Activated T-cell treated with anti-CD3 and anti-CD28 coated beads for 24 hours (primary cell): ENCODE results near the gene ATG13.
"Not testable (repeated sequence)": the region's sequence is repeated elsewhere in the genome, so short reads cannot be mapped to it uniquely, and the experiment has no call there.

Source experiments
- DNase-seq: peaks from one replicate; pipeline ENCODE4 v3.0.0-alpha.2; 2020; ENCODE audit warnings: low read depth

ATG13 gene

DNA sequence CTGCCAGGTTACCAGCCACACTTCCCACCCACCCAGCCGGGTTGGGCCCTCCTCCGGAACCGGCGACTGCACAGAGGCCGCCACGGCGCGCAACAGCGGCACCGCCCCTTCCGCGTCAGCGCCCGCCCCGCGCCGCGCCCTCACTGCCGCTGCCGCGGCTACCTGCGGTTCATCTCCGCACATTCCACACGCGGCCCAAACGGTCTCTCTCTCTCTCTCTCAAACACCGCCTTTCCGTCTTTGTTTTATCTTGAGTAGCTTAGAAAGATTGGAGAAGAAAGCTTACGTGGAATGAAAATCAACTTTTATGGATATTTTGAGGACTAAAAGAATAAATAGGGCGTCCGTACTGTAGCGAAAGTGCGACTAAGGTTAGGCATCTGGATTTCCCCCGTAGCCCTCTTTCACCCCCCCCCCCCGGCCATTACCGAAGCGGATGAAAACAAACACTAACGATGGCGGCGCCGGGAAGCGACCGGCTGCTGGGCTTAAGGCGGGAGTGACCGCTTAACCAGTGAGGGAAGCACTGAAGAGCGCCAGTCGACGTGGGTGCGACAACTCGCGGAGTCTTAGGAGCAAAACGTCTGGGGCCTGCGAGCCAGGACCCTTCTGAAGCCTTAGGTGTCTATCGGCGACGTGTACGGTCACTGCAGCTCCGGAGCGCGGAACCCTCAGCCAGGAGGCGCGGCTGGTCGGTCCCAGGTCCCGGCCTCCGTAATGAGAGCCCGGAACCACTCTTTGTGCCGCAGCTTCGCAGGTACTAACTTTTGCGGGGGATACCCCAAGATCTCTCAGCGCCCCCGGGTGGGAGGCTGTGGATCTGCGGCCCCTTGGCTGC is at the start of gene ATG13, which contains the start of gene HARBI1:
ATG13 (plus strand) TSS at position 420 of the 838 bp plus-strand sequence. CDS start 26,739 bp downstream, outside the sequence.
HARBI1 (minus strand) TSS at position 94 of the 838 bp plus-strand sequence. CDS start 990 bp downstream, outside the sequence.
- DNase-seq = peak; percentile 88

DNA sequence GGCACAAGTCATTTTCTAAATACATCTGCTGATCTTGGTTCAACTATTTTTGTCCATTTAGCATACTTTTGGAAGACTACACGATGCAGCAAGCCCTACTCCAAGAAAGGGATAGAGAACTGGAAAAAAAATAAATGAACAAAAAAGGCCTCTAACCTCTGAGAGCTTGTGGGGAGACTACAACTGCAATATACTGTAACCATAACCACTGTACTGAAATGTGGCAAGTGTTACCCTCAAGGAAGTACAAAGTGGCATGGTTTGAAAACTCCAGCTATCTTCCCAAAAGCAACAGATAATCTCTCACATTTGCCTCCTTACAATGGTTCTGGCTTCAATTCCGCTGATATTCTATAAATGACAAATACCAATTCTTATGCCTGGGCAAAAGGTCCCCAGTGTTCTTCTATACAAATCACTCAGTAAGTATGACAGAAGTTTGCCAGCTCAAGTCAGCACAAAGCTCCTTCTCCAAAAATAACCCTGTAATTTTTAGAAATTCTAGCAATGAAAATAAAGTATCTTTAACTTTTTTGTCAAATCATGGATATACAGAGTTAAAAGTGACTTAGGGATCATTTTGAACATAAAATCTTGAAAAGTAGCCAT is 46.5 kb upstream of the ATG13 start:
- DNase-seq = no peak

DNA sequence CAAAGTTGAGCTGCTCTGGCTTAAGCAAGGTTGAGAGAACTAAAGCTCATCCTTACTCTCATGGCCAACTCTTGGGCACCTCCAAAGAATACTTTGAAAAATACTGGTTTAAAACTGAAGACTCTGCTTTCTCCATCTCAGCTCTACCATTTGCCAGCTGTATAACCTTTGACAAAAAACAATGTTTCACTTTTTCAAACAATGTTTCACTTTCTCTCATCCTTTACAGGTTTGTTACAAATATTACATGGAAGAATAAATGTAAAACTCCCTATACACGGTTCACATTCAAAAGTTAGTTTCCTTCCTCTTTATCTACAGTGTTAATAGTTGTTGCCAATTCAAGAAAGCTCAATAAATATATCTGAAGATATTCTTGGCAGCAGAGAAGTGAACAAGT is 42.7 kb upstream of the ATG13 start:
- DNase-seq = no peak

DNA sequence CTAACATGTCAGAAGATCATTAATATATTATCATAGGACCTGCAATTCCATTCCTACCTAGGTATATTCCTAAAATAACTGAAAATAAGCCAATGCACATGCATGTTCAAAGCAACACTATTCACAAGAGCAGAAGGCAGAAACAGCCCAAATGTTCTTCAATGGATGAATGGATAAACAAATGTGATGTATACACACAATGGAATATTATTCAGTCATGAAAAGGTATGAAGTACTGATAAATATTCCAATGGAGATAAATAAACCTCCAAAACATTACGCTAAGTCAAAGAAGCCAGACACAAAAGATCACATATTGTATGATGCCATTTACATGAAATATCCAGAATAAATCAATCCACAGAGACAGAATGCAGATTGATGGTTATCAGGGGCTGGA is 40.3 kb upstream of the ATG13 start:
- DNase-seq = no peak

DNA sequence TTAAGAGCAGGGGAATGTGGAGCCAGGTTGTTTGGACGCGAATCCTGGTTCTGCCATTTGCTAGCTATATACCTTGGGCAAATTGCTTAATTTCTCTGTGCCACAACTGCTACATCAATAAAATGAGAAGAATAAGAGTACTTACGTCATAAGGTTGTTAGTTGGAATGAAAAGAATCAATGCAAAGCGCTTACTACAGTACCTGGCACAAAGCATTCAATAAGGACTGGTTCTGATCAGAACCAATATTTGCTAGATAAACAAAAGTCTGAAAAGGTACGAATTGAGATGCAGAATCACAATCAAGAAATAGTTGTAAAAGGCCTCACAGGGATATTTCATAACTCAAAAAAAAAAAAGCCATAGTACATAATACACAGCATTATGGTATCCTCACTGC is 34.8 kb upstream of the ATG13 start:
- no peak for DNase-seq

DNA sequence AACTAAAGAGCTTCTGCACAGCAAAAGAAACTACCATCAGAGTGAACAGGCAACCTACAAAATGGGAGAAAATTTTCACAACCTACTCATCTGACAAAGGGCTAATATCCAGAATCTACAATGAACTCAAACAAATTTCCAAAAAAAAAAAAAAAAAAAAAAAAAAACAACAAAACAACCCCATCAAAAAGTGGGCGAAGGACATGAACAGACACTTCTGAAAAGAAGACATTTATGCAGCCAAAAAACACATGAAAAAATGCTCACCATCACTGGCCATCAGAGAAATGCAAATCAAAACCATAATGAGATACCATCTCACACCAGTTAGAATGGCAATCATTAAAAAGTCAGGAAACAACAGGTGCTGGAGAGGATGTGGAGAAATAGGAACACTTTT is 33.8 kb upstream of the ATG13 start:
- not testable (repeated sequence) for DNase-seq

DNA sequence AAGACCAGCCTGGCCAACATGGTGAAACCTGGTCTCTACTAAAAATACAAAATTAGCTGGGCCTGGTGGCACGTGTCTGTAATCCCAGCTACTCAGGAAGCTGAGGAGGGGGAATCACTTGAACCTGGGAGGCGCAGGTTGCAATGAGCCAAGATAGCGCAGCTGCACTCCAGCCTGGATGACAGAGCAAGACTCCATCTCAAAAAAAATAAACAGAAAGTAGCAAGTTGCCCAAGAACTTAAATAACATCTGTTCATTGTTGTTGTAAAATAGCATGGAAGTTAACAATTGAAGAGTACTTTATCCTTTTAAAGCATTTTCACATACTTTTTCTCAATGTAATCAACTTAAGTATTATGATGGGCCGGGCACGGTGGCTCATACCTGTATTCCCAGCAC is 29.2 kb upstream of the ATG13 start:
- DNase-seq = no peak

DNA sequence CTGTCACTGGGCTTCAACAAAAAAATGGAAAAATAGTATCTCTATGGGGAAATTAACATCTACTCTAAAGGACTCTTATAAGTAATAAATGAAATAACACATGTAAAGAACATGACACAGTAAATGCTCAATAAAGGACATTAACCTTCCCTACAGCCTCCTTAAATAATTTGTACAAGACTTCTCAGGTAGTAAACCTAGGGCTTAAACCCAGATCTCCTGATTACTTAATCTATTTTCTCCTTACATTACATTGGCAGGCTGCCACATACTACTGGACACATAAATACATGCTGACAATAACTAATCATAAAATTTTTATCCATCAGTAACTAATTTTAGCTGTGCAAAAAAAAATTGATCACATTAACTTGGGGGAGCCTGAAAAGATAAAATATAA is 28.4 kb upstream of the ATG13 start:
- DNase-seq = no peak

DNA sequence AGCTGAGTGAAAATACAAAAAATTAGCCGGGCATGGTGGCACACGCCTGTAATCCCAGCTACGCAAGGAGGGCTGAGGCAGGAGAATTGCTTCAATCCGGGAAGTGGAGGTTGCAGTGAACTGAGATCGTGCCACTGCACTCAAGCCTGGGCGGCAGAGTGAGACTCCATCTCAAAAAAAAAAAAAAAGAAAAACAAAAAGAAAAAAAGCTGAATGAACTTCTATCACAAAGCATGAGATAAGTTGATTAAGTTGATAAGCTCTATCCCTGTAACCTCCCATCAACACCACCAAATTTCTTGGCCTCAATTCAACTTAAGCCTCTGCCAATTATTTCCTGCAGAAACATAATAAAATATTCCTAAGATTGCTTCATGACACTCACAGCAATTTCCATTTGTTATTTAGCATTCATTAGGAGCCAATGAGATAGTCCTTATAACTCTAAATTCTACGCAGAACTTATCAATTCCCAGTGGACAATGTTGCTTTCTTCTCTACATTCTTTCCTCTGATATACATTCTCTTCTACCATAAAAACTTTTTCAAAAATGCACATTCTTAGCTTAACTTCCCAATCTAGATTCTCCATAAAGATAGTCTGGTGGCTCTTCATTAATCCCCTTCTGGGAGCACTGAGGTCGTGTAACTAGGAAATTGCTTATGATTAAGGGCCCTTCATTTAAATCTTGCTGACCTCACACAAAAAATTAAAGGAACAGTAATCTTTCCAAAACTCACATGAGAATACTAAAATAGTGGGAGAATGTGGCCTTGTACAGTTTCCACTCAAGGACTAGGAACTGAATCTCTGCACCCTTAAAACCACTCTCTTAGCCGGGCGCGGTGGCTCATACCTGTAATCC is 26.4 kb upstream of the ATG13 start:
- DNase-seq = no peak

DNA sequence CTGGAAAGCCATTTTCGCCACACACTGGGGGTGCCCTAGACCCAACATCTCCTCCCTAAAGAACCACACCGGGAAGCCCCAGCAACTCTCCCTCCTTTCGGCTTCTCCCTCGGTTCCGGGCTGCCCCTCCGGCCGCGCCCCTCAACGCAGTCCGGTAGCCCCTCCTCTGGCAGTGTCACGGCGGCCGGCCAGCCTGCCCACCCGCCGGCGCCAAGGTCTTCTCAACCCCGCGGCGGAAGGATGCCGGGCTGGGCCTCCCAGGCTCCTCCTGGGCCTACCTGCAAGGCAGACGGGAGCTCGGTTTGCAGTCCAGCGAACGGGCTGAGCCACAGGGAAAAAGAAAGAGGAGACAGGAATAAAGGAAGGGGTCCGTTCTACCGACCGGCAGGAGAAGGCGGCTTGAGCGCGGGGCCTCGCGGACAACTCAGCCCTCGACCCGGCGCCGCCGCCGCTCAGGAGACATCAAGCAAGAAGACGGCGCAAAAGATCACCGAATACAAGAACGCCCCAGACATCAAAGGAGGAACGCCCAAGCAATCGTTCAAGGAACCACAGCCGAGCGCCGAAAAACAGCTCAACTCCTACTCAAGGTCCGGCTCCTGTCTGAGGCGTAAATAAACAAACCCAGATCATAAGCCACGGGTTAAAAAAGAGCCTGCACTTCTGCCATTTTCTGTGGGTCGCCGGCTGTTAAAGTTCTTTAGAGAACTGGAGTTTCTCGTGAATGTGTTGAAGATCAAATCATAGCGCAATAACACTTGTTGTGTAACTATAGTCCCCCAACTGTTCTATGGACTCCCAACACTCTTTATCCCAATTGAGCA is 23.6 kb upstream of the ATG13 start, which contains the start of gene AMBRA1:
AMBRA1 (minus strand) TSS at position 474 of the 824 bp plus-strand sequence. CDS start 45,643 bp downstream, outside the sequence.
- peak; percentile 83 for DNase-seq

DNA sequence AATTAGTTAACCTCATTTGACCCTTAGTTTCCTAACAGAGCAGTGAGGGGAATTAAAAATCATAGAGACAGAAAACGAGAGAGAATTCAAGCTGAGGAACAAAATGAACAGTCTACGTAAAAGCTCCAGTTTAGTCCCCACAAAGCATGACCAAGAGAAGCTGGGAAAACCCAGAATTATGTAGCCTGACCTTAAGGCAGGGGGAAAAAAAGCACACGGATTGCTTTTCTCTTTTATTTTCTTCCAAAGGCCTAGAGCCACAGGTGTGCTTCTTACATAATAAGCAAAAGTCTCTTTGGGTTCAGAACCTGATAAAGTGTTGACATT is 23.0 kb upstream of the ATG13 start:
- DNase-seq = no peak

DNA sequence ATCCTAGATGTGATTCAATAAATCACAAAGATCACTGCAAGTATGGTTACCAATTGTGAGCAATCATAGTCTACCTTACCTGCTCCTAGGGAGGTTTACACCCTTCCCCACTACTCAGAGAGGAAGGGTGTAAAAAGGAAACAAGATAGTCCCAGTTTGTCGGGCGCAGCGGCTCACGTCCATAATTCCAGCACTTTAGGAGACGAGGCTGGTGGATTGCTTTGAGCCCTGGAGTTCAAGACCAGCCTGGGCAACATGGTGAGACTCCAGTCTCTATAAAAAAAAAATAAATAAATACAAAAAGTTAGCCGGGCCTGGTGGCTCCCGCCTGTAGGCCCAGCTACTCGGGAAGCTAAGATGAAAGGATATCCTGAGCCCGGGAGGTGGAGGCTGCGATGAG is 22.6 kb upstream of the ATG13 start:
- no peak for DNase-seq

DNA sequence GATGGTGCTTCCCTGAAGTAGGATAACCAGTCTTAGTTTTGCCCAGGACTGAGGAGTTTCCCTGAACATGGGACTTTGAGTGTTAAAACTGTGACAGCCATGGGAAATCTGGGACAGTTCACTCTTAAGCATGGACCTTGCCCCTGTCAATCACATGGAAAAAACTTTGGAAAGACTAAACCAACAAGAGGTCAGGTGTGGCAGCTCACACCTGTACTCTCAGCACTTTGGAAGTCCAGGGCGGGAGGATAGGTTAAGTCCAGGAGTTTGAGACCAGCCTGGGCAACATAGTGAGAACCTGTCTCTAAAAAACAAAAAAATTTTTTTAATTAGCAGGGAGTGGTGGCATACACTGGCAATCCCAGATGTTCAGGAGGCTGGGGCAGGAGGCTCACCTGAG is 20.2 kb upstream of the ATG13 start:
- DNase-seq = no peak

DNA sequence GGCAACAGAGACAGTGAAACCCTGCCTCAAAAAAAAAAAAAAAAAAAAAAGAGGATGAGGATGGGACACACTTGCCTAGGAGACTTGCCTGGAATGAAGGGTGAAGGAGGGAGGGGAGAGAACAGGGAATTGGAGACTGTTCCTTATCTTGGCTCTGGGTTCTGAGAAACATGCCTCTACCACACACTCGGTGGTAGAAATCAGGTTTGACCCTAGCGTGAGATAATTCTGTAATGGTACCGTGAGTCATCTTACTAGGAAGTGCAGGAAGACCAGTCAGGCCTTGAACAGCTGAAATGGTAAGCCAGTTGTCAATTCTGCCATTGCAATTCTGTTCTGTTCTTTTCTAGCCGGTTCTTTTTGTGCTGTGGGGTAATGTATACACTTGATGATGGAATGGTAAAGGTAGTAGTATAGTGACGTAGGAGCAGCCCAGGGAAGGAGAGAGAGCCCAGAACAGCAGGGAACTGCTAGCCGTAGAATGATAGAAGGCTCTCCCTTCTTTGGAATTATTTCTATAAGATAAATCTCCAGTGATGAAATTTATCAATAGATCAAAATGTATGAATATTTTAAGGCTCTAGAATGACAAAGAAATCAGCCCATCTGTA is 19.6 kb upstream of the ATG13 start:
- no peak for DNase-seq

DNA sequence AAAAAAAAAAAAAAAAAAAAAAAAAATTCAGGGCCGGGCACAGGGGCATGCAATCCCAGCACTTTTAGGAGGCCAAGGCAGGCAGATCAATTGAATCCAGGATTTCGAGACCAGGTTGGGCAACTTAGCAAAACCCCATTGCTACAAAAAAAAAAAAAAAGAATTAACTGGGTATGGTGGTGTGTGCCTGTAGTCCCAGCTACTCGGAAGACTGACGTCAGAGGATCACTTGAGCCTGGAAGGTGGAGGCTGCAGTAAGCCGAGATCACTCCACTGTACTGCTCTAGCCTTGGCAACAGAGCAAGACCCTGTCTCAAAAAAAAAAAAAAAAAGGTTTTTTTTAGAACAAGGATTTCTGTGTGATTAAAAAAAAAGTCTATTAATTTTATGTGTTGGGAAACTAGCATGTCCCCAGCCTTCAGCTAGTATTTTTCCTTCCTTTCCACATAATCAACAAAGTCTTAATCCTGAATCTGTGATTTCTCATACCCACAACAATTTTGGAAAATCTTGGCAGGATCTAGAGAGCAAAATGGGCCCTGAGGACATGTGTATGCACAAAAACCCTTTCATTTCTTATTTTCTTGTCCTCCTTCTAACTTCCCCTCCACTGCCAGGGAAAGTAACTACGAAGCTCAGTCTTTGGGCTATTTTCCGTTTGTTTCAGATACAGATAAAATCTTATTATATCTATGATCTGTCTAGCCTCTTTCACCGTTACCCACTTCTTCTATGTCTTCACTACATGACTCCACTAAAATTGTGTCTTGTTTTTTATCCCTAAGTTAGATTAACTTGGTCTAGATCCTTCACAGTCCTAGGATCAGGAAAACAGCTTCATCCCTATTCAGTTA is 17.8 kb upstream of the ATG13 start:
- no peak for DNase-seq

DNA sequence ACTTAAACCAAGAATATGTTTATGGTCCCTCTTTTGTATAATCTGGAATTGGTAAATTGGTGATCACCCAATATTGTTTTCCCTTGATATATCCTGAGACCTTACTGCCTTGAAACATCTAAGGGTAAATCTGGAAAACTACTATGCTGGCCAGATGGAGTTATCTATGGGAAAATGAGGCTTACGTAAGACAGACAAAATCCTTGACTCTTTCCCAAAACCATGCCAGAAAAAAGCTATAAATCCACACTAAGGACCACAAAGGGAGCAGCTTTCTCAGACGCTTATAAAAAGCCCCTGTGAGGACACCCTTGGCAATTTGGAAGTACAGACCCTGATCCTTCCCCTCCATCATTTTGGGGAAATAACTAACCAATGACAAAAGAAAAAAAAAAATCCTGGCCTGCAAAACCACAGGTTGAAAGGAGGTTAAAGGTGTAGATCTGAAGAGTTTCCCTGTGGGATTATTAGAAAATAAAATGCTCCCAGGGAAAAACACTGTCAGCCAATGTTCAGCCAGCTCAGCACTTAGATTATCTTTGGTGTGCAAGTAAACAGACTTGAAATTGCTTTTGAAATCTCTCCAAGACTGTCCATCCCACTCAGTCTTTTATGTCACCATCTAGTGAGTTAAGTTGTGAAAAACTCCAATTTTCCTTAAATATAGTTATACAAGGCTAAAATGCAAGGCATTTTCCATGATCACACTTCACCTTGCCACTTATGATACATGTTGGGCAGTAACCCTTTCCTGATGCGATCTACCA is 17.0 kb upstream of the ATG13 start:
- DNase-seq = no peak

DNA sequence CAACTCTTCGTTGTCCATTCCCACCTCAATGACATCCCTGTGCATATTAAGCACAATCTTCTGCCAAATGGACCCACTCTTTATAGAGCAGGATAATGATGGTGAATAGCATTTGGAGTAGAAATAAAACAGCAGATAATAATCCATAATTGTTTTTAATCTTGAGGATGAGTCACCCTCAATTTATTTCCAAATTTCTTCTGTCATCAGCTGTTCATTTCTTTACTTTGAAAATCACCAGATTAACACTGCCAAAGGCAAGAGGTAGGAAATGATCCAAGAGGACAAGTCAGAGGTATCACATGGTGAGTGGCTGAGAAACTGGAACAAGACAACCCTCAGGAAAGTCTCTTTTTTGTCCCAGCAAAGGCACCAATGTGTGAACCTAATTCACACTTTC is 16.2 kb upstream of the ATG13 start:
- no peak for DNase-seq

DNA sequence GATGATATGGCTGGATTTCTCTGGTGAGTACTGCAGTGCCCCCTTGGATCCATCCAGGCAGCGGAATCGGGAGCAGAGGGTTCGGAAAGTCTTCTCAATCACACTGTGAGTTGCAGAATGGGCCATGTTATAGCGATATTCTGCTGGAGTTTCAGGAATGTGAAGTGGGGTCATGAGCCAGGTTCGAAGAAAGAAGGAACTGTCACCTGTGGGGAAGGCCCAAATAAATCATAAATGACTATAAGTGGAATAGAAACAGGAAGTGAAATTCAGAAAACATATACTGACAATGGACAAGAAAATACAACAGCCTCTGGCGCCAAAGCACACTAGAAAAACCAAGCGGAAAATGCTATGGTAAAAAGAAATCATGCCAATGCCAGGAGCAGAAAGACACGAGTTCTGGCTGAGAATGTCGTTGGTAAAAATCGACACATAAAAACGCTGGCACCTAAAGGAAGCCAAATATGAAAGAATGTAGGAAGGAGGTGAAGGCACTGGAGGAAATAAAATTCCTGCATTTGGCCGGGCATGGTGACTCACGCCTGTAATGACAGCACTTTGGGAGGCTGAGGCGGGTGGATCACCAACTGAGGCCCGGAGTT is 13.5 kb upstream of the ATG13 start:
- DNase-seq = no peak

DNA sequence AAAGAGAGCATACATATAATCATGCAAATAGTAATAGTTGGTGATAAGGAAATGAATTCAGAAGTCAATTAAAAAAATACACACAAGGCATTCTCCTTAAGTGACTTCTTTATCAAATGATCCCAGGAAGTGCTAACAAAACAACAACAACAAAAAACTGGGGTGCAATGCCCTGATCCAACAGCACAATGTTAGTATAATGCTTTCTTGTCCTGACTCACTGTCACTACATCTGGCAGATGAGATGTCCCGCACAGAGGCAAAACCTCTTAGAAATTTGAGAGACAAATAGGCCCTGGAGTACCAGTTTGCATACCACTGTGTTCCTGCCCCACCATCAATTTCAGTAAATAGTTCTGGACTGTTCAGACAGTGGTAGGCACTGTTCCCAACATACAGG is 12.6 kb upstream of the ATG13 start:
- no peak for DNase-seq
